ENCODE data around the gene PSAP. TPM values are rescaled to one million over a fixed set of nuclear protein-coding genes. Genes with fewer than 3 reads are reported as not detected.
"Not testable (repeated sequence)": the region's sequence is repeated elsewhere in the genome, so short reads cannot be mapped to it uniquely, and the experiment has no call there.

PSAP gene
- total and polyA plus RNA-seq, 2 experiments from 2014 or later = 151 to 391 TPM

DNA sequence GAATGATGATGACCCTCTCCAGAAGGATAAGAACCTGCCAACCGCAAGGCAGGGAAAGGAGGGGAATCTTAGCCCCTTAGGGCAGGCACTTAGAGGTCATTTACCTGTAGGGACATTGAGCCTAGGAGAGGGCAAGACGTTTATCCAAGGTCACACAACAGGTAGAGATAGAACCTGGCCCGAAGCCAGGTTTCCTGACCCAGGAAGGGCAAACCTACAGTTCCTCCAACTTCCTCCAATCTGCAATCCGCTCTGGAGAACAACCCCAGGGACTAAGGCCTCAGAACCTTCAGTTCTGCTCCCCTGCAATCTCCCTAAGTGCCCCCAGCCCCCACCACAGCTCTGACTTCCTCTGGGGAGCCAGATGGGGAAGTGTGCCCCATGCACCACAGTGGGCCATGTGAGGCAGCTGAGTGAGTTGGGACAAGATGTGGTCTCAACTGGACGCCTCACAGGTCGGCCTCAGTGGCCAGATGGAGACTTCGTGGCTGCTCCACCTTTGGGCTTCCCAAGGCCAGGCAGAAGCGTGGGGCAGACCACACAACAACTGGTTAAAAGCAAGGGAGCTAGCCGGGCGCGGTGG, 1.4 kb upstream of the PSAP start:
- H3K4me2 ChIP-seq = no peak overlapping the region
- no peak overlapping the region for H3K27ac Mint-ChIP-seq
- no peak for ATAC-seq

DNA sequence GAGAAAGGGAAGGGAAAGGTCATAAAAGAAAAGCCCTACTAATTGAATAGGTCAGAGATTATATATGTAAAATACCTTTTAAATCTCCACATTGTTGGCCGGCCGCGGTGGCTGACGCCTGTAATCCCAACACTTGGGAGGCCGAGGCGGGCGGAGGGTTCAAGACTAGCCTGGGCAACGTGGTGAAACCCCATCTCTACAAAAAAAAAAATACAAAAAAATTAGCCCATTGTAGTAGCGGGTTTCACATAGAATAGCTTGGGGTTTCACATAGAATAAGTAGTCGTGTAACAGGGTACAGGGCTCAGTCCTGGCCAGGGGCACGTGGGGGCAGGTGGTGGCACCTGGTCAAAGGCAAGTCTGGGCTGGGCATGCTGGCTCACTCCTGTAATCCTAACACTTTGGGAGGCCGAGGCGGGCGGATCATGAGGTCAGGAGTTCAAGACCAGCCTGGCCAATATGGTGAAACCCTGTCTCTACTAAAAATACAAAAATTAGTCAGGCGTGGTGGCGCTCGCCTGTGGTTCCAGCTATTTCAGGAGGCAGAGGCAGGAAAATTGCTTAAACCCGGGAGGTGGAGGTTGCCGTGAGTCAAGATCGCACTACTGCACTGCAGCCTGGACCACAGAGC, 529 bp upstream of the PSAP start:
- not testable (repeated sequence) for H3K9me3 Mint-ChIP-seq; H3K4me2 ChIP-seq; H2AFZ ChIP-seq; H3K36me3 Mint-ChIP-seq (ENCODE audit: low read depth); H3F3A ChIP-seq (replicated peaks; ENCODE audit: low read depth); H3K36me3 ChIP-seq (ENCODE audit: insufficient read depth); H3K27me3 Mint-ChIP-seq (ENCODE audit: insufficient read depth, low read depth, poor library complexity); H3K9me2 ChIP-seq (ENCODE audit: insufficient read depth); ATAC-seq; H3K27me3 ChIP-seq (ENCODE audit: insufficient read depth); H3K27ac ChIP-seq (ENCODE audit: low read depth); DNase-seq (ENCODE audit: low spot score)
- Histone ChIP-seq H3K4me3 (peak overlapping the region; percentile 95; the same call in 1 of the 2 replicates), H3K79me2 (replicated peaks; ENCODE audit: insufficient read depth) (peaks cover 41% of the 10 kb centered on the region), H3K4me1 (ENCODE audit: insufficient read depth) (peaks cover 21% of the 10 kb centered on the region), H4K20me1 (replicated peaks; ENCODE audit: insufficient read depth) (peaks cover 20% of the 10 kb centered on the region)
- peak overlapping the region; percentile 91 for H3K27ac Mint-ChIP-seq
- H3K4me1 Mint-ChIP-seq = peaks cover 21% of the 10 kb centered on the region
- H3K4me3 Mint-ChIP-seq = peak overlapping the region; percentile 98

More for the DNA sequence above, 1.4 kb upstream of the PSAP start:
- Histone ChIP-seq H3F3A (replicated peaks; ENCODE audit: low read depth) (no peaks in the 10 kb centered on the region), H3K4me1 (ENCODE audit: insufficient read depth) (peaks cover 21% of the 10 kb centered on the region), H3K27ac (ENCODE audit: low read depth) (no peak overlapping the region), H2AFZ (peak overlapping the region; percentile 49; the same call in 1 of the 2 replicates), H3K36me3 (ENCODE audit: insufficient read depth) (no peaks in the 10 kb centered on the region), H3K4me3 (no peak overlapping the region), H4K20me1 (replicated peaks; ENCODE audit: insufficient read depth) (peaks cover 13% of the 10 kb centered on the region), H3K27me3 (ENCODE audit: insufficient read depth) (no peaks in the 10 kb centered on the region), H3K79me2 (replicated peaks; ENCODE audit: insufficient read depth) (peaks cover 33% of the 10 kb centered on the region), H3K9me2 (ENCODE audit: insufficient read depth) (no peaks in the 10 kb centered on the region)
- TF ChIP-seq, protein P1, sequence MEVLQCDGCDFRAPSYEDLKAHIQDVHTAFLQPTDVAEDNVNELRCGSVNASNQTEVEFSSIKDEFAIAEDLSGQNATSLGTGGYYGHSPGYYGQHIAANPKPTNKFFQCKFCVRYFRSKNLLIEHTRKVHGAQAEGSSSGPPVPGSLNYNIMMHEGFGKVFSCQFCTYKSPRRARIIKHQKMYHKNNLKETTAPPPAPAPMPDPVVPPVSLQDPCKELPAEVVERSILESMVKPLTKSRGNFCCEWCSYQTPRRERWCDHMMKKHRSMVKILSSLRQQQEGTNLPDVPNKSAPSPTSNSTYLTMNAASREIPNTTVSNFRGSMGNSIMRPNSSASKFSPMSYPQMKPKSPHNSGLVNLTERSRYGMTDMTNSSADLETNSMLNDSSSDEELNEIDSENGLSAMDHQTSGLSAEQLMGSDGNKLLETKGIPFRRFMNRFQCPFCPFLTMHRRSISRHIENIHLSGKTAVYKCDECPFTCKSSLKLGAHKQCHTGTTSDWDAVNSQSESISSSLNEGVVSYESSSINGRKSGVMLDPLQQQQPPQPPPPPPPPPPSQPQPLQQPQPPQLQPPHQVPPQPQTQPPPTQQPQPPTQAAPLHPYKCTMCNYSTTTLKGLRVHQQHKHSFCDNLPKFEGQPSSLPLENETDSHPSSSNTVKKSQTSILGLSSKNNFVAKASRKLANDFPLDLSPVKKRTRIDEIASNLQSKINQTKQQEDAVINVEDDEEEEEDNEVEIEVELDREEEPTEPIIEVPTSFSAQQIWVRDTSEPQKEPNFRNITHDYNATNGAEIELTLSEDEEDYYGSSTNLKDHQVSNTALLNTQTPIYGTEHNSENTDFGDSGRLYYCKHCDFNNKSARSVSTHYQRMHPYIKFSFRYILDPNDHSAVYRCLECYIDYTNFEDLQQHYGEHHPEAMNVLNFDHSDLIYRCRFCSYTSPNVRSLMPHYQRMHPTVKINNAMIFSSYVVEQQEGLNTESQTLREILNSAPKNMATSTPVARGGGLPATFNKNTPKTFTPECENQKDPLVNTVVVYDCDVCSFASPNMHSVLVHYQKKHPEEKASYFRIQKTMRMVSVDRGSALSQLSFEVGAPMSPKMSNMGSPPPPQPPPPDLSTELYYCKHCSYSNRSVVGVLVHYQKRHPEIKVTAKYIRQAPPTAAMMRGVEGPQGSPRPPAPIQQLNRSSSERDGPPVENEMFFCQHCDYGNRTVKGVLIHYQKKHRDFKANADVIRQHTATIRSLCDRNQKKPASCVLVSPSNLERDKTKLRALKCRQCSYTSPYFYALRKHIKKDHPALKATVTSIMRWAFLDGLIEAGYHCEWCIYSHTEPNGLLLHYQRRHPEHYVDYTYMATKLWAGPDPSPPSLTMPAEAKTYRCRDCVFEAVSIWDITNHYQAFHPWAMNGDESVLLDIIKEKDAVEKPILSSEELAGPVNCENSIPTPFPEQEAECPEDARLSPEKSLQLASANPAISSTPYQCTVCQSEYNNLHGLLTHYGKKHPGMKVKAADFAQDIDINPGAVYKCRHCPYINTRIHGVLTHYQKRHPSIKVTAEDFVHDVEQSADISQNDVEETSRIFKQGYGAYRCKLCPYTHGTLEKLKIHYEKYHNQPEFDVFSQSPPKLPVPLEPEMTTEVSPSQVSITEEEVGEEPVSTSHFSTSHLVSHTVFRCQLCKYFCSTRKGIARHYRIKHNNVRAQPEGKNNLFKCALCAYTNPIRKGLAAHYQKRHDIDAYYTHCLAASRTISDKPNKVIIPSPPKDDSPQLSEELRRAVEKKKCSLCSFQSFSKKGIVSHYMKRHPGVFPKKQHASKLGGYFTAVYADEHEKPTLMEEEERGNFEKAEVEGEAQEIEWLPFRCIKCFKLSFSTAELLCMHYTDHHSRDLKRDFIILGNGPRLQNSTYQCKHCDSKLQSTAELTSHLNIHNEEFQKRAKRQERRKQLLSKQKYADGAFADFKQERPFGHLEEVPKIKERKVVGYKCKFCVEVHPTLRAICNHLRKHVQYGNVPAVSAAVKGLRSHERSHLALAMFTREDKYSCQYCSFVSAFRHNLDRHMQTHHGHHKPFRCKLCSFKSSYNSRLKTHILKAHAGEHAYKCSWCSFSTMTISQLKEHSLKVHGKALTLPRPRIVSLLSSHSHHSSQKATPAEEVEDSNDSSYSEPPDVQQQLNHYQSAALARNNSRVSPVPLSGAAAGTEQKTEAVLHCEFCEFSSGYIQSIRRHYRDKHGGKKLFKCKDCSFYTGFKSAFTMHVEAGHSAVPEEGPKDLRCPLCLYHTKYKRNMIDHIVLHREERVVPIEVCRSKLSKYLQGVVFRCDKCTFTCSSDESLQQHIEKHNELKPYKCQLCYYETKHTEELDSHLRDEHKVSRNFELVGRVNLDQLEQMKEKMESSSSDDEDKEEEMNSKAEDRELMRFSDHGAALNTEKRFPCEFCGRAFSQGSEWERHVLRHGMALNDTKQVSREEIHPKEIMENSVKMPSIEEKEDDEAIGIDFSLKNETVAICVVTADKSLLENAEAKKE (CRISPR knock-in tag; IDR thresholded peaks at IDR 0.05) = no peak
- TF ChIP-seq, protein P2, sequence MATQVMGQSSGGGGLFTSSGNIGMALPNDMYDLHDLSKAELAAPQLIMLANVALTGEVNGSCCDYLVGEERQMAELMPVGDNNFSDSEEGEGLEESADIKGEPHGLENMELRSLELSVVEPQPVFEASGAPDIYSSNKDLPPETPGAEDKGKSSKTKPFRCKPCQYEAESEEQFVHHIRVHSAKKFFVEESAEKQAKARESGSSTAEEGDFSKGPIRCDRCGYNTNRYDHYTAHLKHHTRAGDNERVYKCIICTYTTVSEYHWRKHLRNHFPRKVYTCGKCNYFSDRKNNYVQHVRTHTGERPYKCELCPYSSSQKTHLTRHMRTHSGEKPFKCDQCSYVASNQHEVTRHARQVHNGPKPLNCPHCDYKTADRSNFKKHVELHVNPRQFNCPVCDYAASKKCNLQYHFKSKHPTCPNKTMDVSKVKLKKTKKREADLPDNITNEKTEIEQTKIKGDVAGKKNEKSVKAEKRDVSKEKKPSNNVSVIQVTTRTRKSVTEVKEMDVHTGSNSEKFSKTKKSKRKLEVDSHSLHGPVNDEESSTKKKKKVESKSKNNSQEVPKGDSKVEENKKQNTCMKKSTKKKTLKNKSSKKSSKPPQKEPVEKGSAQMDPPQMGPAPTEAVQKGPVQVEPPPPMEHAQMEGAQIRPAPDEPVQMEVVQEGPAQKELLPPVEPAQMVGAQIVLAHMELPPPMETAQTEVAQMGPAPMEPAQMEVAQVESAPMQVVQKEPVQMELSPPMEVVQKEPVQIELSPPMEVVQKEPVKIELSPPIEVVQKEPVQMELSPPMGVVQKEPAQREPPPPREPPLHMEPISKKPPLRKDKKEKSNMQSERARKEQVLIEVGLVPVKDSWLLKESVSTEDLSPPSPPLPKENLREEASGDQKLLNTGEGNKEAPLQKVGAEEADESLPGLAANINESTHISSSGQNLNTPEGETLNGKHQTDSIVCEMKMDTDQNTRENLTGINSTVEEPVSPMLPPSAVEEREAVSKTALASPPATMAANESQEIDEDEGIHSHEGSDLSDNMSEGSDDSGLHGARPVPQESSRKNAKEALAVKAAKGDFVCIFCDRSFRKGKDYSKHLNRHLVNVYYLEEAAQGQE (IDR thresholded peaks at IDR 0.05; ENCODE audit: unreplicated experiment) = no peak
- TF ChIP-seq NANOG (IDR thresholded peaks at IDR 0.05; ENCODE audit: borderline replicate concordance) (no peak), EZH2 (IDR thresholded peaks at IDR 0.05; ENCODE audit: low read depth, unreplicated experiment) (no peak)
- H3K4me1 Mint-ChIP-seq = peaks cover 20% of the 10 kb centered on the region
- H3K36me3 Mint-ChIP-seq (ENCODE audit: low read depth) = no peaks in the 10 kb centered on the region
- peaks cover 10% of the 10 kb centered on the region for H3K27me3 Mint-ChIP-seq (ENCODE audit: insufficient read depth, low read depth, poor library complexity)
- DNase-seq (ENCODE audit: low spot score) = no peak
- H3K4me3 Mint-ChIP-seq = no peak overlapping the region
- no peaks in the 10 kb centered on the region for H3K9me3 Mint-ChIP-seq
